Panc1 (cell line): Measurements from ENCODE around the gene SLC1A2. TPM values are rescaled to one million over a fixed set of nuclear protein-coding genes. Genes with fewer than 3 reads are reported as not detected.

ENCODE experiments used
- ATAC-seq: fragments of 200-7000 bp; cut with Tn5 transposase; 2 replicates; pipeline ENCODE4 v1.9.1; 2020; ENCODE audit warnings: mild to moderate bottlenecking, moderate library complexity
- BruUV-seq: library from RNA; stranded (reverse); fragments of 400-500 nt; replicated peaks from 2 replicates; lab custom pipeline; 2021; lab: Mats Ljungman, UMichigan
- CTCF ChIA-PET: fragments of 300-600 bp; sonication (Branson Sonifier 250); formaldehyde crosslinking; loops from one replicate; lab custom pipeline; 2022; ENCODE audit warnings: antibody characterized with exemption; lab: Charles Lee
- POLR2A ChIA-PET: fragments of 300-600 bp; sonication (Branson Sonifier 250); formaldehyde crosslinking; loops from one replicate; lab custom pipeline; 2022; ENCODE audit warnings: antibody characterized with exemption; lab: Charles Lee
- DNase-seq: peaks from one replicate; pipeline ENCODE4 v3.0.0-alpha.2; 2010; ENCODE audit warnings: low read depth, low spot score
- H3K27ac ChIP-seq: 2 replicates; pipeline ENCODE4 v1.5.1; 2011; ENCODE audit warnings: mild to moderate bottlenecking, low read length, inconsistent platforms
- H3K27me3 ChIP-seq: fragments of 200-500 bp; sonication (Bioruptor generic); 2 replicates; pipeline ENCODE4 v1.6.0; 2014; ENCODE audit warnings: low read length, inconsistent platforms; ENCODE audit not compliant: control insufficient read depth, insufficient read depth
- H3K36me3 ChIP-seq: fragments of 200-500 bp; sonication (Bioruptor generic); 2 replicates; pipeline ENCODE4 v1.5.1; 2014; ENCODE audit warnings: inconsistent platforms, mild to moderate bottlenecking, low read length, moderate library complexity; ENCODE audit not compliant: control insufficient read depth, insufficient read depth
- H3K4me1 ChIP-seq: 2 replicates; pipeline ENCODE4 v1.5.1; 2011; ENCODE audit warnings: inconsistent platforms, mild to moderate bottlenecking, low read length, moderate library complexity; ENCODE audit not compliant: control insufficient read depth, insufficient read depth
- H3K4me3 ChIP-seq, 2 experiments: 2 replicates each; pipeline ENCODE4 v1.5.1; 2011 to 2012; ENCODE audit warnings: low read depth in 2 of 2, low read length in 2 of 2, mild to moderate bottlenecking in 2 of 2, inconsistent platforms in 1 of 2, moderate library complexity in 1 of 2
- H3K9me3 ChIP-seq: fragments of 200-500 bp; sonication (Bioruptor generic); 2 replicates; pipeline ENCODE4 v1.5.1; 2014; ENCODE audit warnings: low read depth, mild to moderate bottlenecking, inconsistent platforms, low read length, moderate library complexity; ENCODE audit not compliant: control insufficient read depth, insufficient read depth
- POLR2AphosphoS5 ChIP-seq: IDR thresholded peaks from 2 replicates; pipeline ENCODE4 v1.6.1; 2012; ENCODE audit warnings: mild to moderate bottlenecking, low read depth, low read length, moderate library complexity
- SIN3A ChIP-seq: IDR thresholded peaks from 2 replicates; pipeline ENCODE4 v1.6.1; 2012; ENCODE audit warnings: low read depth, mild to moderate bottlenecking, low read length, moderate library complexity, borderline replicate concordance; ENCODE audit not compliant: insufficient read depth
- TCF7L2 ChIP-seq: IDR thresholded peaks from 2 replicates; pipeline ENCODE4 v1.6.1; 2011; ENCODE audit warnings: mild to moderate bottlenecking, low read depth, low read length, inconsistent platforms
- in situ Hi-C: cut with HindIII; loops from 2 replicates; pipeline ENCODE4 v1.10.0; 2016; ENCODE audit warnings: low sequenced_read_pairs, low pct_unique_long_range_greater_than_20kb
- intact Hi-C: fragments of 100-400 bp; cut with micrococcal nuclease; formaldehyde crosslinking; loops from one replicate; pipeline ENCODE4 v1.10.0; 2022; ENCODE audit not compliant: unreplicated experiment
- total RNA-seq: library from RNA; stranded (reverse); gene quantifications from one replicate; pipeline ENCODE4 v1.2.1, GENCODE V29; 2021; ENCODE audit not compliant: unreplicated experiment
- TF ChIP-seq, protein P1 (sequence below), 2 experiments: IDR thresholded peaks; 2 replicates each; pipeline ENCODE4 v1.6.1; 2011 to 2012; ENCODE audit warnings: low read depth in 2 of 2, control low read depth in 1 of 2, low read length in 1 of 2, mild to moderate bottlenecking in 1 of 2, moderate library complexity in 1 of 2; ENCODE audit not compliant: insufficient read depth in 1 of 2
- TF ChIP-seq, protein P2 (sequence below): fragments of 450-650 bp; IDR thresholded peaks from 2 replicates; pipeline ENCODE4 v1.5.1; 2017; ENCODE audit warnings: mild to moderate bottlenecking

SLC1A2 gene
- total RNA-seq, 1 experiment from 2014 or later = 0.21 TPM

DNA sequence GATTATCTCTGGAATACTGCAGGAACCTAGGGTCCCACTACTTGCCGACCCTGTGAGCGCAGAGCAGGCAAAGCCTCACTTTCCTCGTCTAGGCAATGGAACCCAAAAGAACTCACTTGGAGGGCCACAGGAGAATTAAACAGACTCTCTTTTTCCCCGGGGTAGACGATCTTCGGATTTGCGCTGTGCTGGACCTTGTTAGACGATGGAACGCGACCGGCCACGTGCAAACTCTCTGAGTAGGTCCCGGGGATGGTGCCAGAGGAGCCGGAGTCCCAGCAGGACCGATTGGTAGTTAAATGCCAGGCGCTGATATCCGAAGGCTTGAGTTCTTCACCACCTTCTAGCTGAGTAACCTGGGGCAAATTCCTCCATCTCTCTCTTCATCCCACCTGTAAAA is 1.0 kb upstream of the SLC1A2 start:
- BruUV-seq = no TSS peak
- H3K36me3 ChIP-seq = no peaks in the 10 kb centered on the region
- ATAC-seq = peak; percentile 57
- H3K9me3 ChIP-seq = no peaks in the 10 kb centered on the region
- peak overlapping the region; percentile 41 to 52 for H3K4me3 ChIP-seq
- H3K27ac ChIP-seq = no peak overlapping the region
- H3K27me3 ChIP-seq = peaks cover 86% of the 10 kb centered on the region
- CTCF ChIA-PET = no interaction called here
- DNase-seq = no peak
- in situ Hi-C loops = no loop called here
- intact Hi-C loops = no loop called here
- TF ChIP-seq, protein P1, sequence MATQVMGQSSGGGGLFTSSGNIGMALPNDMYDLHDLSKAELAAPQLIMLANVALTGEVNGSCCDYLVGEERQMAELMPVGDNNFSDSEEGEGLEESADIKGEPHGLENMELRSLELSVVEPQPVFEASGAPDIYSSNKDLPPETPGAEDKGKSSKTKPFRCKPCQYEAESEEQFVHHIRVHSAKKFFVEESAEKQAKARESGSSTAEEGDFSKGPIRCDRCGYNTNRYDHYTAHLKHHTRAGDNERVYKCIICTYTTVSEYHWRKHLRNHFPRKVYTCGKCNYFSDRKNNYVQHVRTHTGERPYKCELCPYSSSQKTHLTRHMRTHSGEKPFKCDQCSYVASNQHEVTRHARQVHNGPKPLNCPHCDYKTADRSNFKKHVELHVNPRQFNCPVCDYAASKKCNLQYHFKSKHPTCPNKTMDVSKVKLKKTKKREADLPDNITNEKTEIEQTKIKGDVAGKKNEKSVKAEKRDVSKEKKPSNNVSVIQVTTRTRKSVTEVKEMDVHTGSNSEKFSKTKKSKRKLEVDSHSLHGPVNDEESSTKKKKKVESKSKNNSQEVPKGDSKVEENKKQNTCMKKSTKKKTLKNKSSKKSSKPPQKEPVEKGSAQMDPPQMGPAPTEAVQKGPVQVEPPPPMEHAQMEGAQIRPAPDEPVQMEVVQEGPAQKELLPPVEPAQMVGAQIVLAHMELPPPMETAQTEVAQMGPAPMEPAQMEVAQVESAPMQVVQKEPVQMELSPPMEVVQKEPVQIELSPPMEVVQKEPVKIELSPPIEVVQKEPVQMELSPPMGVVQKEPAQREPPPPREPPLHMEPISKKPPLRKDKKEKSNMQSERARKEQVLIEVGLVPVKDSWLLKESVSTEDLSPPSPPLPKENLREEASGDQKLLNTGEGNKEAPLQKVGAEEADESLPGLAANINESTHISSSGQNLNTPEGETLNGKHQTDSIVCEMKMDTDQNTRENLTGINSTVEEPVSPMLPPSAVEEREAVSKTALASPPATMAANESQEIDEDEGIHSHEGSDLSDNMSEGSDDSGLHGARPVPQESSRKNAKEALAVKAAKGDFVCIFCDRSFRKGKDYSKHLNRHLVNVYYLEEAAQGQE (IDR thresholded peaks at IDR 0.05; ENCODE audit: insufficient read depth in 1 of 2, low read depth in 2 of 2, low read length in 1 of 2) = no peak
- TF ChIP-seq SIN3A (no peak), POLR2AphosphoS5 (no peak), TCF7L2 (no peak)
- TF ChIP-seq, protein P2, sequence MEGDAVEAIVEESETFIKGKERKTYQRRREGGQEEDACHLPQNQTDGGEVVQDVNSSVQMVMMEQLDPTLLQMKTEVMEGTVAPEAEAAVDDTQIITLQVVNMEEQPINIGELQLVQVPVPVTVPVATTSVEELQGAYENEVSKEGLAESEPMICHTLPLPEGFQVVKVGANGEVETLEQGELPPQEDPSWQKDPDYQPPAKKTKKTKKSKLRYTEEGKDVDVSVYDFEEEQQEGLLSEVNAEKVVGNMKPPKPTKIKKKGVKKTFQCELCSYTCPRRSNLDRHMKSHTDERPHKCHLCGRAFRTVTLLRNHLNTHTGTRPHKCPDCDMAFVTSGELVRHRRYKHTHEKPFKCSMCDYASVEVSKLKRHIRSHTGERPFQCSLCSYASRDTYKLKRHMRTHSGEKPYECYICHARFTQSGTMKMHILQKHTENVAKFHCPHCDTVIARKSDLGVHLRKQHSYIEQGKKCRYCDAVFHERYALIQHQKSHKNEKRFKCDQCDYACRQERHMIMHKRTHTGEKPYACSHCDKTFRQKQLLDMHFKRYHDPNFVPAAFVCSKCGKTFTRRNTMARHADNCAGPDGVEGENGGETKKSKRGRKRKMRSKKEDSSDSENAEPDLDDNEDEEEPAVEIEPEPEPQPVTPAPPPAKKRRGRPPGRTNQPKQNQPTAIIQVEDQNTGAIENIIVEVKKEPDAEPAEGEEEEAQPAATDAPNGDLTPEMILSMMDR = no peak
- POLR2A ChIA-PET = no interaction called here
- H3K4me1 ChIP-seq = peaks cover 10% of the 10 kb centered on the region; the same call in 1 of the 2 replicates

- H3K4me1 ChIP-seq = peaks cover 10% of the 10 kb centered on the region; the same call in 1 of the 2 replicates
- no peak overlapping the region for H3K27ac ChIP-seq
- in situ Hi-C loops (no loop called here), intact Hi-C loops (no loop called here)
- no peaks in the 10 kb centered on the region for H3K9me3 ChIP-seq
- H3K4me3 ChIP-seq = peak overlapping the region; percentile 41 to 52
- 0 out of 2 replicates have a peak, but pooled peaks have one; percentile 36 for ATAC-seq
- no peak for TF ChIP-seq SIN3A
- TF ChIP-seq TCF7L2 = no peak
- TF ChIP-seq, protein P1 (IDR thresholded peaks at IDR 0.05; ENCODE audit: insufficient read depth in 1 of 2, low read depth in 2 of 2, low read length in 1 of 2) = no peak
- TF ChIP-seq POLR2AphosphoS5 = no peak
- TF ChIP-seq, protein P2 = no peak
- peaks cover 83% of the 10 kb centered on the region for H3K27me3 ChIP-seq
- no peak for DNase-seq
- ChIA-PET POLR2A (interaction anchor here (0.6 to 0.7 kb wide), 3 partner anchors 83 to 771 kb away, joined by 3 to 10 read pairs (median 3); no protein-coding TSS in a partner anchor), CTCF (interaction anchor here (0.6 kb wide), 2 partner anchors 15 to 126 kb away, joined by 3 to 5 read pairs; no protein-coding TSS in a partner anchor)
- H3K36me3 ChIP-seq = no peaks in the 10 kb centered on the region
- no TSS peak for BruUV-seq
Measured at GRCh38 chr11:35419830-35420333, 524 bp upstream of the SLC1A2 start.
